NCI-H510A (cell line): Measurements from ENCODE around the gene SPTBN5.

ENCODE experiments used
- DNase-seq: peaks from one replicate; lab custom pipeline; 2025; lab: John Stamatoyannopoulos, UW

SPTBN5 gene

DNA sequence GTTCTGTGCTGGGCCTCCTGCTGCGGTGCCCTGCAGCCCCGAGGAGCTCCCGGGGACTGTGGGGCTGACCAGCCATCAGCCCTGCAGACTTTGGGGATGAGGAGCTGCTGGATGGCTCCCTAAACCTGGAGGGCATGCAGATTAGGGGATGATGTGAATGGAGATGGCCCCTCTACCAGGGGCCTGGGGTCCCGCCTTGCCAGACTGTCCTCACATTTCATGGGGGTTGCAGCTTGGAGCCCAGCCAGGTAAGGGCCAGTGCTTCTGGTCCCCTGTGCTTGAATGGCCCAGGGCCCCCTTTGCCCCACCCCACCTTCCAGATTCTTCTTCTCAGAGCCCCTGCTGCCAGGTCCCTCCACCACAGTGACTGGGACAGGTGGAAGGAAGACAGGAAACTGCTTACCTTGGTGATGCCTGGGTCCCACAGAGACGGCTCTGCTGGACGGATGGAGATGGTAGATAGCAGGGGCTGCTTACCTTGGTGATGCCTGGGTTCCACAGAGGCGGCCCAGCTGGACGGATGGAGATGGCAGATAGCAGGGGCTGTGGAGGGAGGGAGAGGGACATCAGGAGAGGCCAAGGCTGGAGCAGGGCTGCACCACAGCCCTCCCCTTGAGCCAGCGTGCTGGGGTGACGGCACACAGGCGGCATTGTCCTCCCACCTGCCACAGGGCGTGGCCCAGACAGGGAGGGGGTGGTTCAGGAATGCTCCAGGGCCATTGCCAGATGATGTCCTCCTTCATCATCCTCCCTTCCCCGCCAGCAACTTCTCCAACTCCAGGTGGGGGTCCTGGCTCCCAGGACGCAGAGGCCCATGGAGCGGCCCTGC is at the start of gene SPTBN5:
Gene SPTBN5 (minus strand): TSS at position 632 of the 829 bp plus-strand sequence. CDS start 556 bp downstream, at position 76.
- DNase-seq = no peak

DNA sequence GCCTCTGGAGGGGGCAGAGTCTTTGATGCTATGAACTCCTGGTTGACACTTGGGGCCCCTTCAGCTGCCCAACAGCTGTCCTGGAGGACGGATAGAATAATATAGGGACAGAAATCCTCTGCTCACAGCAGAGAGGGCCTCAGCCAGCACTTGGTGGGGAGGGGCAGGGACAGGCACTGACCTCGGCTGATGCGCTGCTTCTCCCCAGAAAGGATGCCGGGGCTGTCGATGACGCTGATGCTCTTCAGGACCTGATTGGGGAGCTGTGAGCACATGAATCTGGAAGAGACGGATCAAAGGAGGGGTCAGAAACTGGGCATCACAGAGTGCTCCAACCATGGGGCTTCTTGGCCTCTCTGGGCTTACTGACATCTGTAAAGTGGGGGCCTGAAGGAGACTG is 49.0 kb upstream of the SPTBN5 start:
- DNase-seq = no peak

DNA sequence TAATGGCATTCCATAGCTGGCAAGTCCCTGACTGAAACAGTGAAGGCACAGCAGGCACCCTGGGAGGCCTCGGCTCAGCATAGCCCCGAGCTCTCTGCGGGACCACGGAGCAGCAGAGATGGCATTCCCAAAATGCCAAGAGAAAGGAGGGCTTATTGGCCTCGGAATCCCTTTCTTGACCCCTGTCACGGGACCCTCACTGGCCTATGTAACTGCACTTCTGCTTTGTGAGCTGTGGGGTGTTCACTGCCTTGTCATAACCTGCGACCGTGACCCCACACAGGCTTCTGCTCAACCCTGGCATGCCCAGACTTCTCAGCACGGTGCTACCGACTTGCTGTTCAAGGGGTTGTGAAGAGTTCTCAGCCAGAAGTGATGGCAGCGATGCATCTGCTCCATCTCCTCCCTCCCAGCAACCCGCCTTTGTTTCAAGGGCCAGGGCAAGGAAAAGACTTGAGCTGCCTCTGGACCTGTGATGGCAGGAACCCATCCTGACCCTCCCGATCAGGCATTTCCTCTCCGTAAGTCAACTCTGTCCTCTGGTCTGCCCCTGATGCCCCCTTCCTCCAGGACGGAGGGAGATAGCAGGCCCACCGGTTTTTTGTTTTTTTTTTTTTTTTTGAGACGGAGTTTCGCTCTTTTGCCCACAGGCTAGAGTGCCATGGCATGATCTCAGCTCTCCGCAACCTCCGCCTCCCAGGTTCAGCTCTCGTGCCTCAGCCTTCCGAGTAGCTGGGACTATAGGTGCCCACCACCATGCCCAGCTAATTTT is 48.0 kb upstream of the SPTBN5 start:
- no peak for DNase-seq

DNA sequence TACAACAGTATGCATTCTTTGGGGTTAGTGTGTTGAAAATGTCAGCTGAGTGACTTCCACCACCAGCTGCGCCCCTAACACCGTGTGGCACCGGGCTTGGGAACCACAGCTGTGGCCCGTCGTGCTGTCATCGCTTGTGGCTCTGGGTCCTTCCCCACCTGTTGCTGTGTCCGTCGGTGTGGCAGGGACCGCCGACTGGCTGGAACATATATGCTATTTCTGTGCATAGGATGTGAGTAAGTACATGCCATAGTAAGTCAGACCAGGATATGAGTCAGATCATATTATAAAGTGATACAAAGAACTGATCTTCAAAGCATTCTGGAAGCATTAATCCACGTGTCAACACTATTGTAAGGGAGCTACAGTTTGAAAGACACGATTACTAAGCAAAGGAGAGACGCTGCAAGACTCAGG is 46.6 kb upstream of the SPTBN5 start:
- DNase-seq = no peak

DNA sequence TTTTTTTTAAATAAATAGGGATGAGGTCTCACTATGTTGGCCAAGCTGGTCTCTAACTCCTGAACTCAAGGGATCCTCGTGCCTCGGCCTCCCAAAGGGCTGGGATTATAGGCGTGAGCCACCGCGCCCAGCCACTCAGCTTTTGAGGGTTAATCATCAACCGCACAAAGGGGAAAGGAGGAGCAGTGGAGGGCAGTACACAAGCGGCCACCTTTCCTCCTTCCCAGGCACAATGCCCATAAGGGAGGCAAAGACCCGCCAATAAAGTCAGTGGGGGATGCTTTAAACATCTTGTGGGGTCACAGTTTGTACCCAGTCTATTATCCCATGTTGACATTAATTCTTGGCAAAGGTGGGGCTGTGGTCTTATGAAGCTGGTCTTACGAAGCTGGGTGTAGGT is 46.1 kb upstream of the SPTBN5 start:
- DNase-seq = no peak

DNA sequence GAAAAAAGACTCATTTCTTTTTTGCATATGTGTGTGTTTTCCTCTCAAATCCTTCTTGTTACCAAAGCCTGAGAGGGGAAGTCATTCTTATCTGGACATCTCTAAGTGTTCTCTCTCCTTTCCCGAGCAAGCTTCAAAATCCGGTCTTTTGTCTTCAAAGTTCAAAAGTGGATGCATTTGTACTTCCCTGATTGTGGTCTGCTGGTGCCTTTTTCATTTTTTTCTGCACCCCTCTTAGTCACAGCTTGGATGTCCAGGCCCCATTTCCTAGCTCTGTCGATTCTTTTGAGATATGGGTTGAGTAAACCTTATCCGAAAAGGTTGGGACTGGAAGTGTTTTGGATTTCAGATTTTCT is 43.7 kb upstream of the SPTBN5 start:
- DNase-seq = no peak

DNA sequence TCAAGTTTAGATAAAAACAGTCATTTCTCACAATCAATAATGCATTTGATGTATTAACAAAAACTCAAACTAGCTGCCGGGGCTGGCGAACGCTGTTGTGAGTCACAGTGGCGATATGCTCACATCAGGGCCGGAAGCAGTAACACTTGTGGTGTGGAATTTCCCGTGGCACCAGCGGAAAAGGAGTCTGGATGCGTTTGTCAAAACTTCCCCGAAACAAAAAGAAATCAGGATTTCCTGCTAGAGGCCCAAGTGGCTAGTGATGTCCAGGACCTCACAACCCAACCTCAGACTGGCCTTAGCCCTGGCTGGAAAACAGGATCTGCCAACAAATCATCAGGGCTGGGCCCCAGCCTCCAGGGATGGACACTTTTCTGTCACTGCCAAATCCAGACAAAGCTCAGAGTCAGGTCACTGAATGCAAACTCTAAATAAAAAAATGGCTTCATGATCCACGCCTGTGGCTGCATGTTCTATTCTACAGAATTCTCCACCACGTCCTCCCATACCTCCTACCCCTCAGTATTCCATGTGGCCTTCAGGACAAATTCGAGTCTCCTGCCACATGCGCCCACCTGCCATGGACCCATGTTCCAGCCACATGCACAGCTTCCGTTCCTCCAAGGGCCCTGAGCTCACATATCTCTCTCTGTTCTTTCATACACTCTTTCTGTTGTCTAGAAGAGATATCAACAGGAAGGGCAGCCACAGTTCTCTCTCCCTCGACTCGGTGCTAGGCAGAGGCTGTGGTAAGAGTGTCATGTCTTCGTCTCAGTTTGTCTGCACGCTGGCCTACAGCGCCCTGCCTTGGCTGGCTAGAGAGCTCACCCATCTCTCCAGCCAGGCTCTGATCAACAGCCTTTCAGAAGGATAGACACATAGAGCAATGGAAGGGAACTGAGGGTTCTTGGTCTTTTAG is 43.1 kb upstream of the SPTBN5 start:
- no peak for DNase-seq

DNA sequence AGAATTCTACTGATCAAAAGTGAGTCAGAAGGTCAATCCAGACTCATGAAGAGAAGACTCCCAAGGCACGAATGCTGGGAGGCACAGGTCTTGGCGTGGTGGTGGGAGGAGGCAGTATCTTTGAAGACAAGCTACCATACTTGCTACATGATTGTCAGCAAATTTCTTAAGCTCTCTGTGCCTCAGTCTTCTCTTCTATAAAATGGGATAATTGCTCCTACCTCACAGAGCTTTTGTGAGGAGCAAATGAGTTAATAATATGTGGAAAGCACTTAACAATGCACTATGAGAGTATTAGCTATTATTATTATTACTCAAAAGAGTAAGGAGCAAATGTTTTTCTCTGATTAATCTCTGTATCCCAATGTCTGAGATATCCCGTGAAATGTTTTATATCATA is 42.3 kb upstream of the SPTBN5 start:
- no peak for DNase-seq

DNA sequence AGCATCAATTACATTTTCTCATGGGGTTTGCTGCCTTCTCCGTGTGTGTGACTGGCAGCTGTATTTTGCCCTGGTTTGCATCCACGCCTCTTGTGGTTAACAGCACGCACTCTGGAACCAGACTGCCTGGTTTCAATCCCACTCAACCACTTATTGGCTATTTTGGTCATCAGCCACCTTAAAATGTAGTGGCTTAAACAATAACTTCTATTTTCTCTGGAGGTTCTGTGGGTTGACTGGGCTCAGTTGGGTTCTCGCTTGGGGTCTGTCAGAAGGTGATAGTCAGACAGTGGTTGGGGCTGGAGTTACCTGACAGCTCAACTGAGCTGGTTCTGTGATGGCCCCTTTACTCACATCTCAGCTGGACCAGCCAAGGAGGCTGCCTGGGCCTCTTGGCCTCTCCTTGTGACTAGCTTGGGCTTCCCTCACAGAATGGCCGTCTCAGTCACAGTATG is 41.7 kb upstream of the SPTBN5 start:
- DNase-seq = no peak

DNA sequence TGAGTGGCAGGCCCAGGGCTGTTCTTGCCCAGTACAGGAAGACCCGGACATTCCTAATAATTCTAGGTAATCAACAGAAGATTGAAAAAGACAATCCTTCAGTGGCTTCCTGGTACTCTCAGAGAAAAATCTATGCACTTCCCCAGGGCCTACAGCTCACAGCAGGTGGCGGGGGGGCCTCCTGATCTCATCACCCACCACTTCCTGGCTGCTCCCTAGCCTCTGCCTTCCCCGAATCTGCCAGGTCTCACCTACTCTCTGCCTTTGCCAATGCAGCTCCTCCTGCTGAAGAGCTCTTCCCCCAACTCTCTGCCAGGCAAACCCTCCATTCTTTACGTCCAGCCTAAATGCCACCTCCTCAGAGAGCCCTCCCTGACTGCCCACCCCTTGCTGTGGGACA is 41.0 kb upstream of the SPTBN5 start:
- no peak for DNase-seq

DNA sequence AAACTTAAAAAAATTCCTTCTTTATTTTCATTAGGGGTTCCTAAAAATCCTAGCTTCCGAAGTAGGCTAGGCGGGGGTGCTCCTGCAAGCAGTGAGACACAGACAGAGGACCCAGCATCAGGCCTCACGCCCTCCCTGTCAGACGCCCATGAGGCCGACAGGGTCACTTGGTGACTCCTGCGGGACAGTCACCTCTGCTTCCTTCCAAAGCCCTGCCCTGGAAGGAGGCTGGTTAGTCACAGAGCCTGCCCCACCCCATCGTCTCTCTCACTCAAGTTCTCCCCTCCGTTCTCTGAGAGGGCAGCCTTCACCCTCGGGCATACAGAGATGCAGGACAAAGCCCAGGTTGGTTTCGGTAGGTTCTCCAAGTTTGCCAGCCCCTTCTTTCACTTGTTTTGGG is 39.9 kb upstream of the SPTBN5 start:
- no peak for DNase-seq

DNA sequence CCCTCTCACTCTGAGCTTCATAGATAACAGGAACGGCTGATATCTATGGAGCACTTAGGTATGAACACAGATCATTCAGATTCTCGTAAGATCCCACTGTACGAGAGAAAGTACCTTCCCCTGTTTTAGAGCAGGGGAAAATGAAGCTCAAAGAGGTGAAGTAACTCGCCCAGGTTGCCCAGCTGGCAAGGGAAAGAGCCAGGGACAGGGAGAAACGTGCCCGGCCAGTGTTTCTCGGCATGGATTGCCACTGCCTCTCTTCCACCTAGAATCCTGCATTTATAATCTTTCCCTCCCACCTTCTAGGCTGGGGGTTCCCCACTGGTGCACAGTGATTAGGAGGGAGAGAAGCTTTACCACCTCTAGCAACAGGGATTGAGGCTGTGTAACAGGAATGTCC is 39.5 kb upstream of the SPTBN5 start:
- DNase-seq = no peak

DNA sequence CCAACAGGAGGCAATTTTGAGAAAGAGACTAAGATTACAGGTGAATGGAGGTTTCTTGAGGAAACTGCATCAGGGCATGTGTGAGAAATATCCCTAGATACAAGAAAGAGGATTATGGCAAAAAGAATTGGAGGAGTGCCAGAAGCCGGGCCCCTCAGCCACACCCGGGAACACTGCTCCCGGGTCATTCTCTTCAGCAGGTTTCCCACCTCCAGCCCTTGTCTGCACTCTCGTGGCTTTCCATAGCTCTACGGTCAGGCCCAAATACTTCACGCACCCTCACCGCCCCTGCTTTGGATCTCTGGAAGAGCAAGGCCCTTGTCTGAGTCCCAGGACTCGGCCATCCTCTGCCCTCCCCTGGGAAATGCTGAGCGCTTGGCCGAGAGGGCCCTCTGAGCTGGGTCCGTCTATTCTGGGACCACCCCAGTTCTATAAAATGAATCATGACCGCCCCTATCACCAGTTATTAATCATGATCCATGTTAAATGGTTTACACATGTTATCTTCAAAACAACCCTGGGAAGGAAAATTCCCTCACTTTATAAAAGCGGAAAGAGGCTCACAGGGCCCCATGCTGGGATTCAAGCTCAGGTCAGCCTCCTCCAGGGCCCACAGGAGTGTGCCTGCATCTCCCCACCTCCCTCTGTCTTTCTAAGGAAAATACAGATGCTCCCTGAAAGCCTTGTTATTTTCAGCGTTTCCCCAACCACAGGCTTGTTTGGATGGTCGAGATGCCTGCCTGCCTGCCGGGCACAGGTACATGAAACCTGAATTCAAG is 38.8 kb upstream of the SPTBN5 start:
- DNase-seq = no peak

DNA sequence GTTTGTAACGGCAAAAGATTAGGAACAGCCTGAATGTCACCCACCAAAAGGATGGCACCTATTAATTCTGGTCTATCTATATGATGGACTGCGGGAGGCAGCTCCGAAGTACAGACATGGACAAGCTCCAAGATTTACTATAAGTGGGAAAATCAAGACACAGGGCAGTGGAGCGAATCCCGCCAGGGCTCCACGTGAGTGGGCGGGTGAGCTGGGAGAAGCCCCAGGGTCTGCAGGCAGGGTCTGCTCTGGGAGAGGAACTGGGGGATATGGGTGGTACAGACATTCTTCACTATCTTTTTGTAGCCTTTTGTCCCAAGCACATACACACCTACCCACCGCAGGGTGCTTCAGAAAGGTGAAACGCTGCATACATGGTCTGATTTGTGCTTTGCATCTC is 38.2 kb upstream of the SPTBN5 start:
- no peak for DNase-seq

DNA sequence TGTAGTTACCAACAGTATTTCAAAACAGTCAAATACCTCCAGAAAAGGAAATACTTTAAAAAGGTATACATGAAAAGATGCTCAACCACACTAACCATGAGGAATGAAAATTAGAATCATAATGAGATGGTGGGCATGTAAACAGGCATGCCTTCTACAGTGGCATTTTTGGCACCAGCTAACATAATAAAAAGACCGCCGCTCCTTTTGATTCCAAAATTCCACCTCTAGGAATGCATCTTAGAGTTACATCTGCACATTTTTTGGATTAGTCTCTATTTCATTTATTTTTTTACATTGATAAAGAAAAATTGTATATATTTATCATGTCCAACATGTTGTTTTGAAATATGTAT is 37.0 kb upstream of the SPTBN5 start:
- no peak for DNase-seq

DNA sequence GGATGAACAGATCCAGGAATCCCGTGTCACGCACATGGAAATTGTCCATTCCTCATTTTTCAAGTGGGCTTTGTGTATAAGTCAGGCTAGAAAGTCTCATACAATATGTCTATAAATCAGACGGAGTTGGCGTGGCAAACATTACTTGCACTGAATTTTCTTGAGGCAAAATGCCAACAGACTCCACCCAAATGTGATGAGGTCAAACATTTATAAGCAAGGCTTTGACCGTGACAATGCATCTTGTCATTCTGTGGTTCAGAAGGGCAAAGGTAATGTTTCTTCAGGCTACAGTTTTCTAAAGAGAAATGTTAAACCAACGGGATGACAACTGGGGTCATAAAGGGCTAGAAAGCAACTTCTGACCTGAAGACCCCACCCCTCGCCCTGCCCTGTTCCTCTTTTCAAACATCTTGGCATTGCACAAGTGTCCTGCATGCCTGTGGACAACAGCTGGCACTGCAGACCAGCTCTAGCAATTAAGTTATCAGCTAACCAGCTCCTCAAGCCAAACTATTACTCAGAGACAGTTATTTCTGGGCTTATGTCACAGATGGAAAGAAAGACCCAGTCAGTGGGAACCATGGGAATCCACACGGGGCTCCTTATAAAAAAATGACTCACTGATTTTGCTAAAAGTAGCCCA is 36.5 kb upstream of the SPTBN5 start:
- no peak for DNase-seq

DNA sequence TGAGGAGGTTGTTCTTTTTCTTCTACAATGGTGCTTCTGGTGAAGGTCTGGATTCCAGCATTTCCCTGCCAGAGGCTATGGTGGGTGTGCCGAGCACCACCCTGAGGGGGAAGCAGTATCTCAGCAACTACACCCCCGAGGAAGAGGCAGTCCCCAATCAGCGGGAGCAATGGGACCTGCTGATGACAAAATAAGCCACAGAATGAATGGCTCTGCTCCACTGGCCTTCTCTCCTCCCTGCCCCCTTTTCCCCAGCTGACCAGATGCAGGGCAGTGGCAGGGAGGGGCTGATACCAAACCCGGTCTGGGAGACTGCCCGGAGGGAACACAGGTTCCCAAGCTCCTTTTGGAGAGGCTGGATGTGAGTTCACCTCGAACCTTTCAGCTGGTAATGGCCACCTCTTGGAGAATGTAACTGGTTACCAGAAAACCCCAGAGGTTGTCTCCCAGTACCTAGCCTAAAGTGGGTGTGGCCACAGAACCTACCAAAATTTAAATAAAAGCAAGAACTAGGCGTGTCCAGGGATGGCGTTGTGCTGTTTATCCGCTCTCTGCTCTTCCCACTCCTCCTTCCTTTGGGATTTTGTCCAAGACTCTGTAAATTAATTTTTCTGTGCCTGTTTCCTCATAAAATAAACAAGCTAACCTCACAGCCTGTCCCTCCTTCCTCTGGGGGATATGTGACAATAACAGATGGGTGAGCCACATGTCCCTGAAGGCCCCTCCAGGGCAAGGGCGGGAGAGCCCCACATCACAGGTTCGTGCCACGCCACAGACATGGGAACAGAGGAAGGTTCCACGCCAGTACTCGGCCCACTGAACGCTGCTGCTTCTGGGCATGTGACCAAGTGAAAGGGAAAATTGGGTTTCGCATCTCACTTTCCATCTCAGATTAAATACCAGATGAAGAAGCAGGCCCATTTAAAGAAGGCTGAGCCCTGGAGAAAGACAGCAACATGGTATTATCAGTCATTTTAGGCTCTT is 35.1 kb upstream of the SPTBN5 start:
- DNase-seq = no peak

DNA sequence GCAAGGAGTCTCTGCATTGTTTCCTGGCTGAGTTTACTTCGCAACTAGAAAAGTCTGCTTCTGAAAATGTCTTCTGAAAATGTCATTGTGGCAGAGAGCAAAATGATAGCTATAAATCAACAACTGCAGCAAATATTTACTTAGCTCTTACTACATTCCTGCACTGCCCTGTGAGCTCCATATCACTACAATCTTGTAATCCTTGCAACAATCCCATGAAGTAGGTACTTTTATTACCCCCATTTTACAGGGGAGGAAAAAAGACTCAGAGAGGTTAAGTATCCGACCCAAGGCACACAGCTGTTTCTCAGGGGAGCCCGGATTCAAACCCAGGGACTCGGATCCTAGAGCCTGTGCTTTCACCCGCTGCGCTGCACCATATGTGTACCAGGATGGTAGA is 34.2 kb upstream of the SPTBN5 start:
- no peak for DNase-seq

DNA sequence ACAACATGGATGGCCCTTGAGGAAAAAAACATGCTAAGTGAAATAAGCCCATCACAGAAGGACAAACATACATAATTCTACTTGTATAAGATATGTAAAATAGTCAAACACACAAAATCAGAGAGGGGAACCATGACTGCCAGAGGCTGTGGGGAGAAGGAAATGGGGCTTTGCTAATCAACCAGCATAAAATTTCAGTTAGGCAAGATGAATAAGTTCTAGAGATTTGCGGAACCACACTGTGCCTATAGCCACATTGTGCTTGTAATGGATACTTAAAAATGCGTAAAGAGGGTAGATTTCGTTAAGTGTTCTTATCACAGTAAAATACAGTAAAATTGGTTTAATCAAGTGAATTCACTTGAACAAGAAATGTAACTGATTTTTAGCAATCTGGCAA is 33.7 kb upstream of the SPTBN5 start:
- no peak for DNase-seq
